Iris pigment epithelial cell (primary cell): Measurements from ENCODE around the gene CAPN2.

Experiments used
- DNase-seq: peaks from one replicate; pipeline ENCODE4 v3.0.0-alpha.2; 2011; ENCODE audit warnings: low read depth

CAPN2 gene

DNA sequence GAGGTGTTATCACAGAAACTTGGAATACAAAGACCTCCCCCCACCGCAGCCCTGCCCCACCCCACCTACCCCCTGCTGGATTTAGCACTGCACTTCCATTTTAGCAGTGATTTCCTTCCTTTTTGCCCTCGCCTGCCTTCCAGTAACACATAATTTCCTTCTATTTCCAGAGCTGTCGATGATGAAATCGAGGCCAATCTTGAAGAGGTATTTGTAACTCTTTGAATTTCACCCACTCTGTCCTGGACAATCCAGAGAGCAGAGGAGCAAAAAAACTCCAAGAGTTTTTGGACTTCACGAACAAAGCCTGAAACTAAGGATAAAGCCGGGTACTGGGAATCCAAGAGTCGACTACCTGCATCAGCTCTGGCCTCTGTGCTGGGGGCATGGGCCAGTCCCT lies 49.1 kb downstream of the CAPN2 start:
- DNase-seq, result no peak

- DNase-seq, result no peak
Observed at GRCh38 chr1:223763251-223763650, 50.9 kb downstream of the CAPN2 start.

- no peak for DNase-seq
Observed at GRCh38 chr1:223763881-223764280, 51.5 kb downstream of the CAPN2 start.

DNA sequence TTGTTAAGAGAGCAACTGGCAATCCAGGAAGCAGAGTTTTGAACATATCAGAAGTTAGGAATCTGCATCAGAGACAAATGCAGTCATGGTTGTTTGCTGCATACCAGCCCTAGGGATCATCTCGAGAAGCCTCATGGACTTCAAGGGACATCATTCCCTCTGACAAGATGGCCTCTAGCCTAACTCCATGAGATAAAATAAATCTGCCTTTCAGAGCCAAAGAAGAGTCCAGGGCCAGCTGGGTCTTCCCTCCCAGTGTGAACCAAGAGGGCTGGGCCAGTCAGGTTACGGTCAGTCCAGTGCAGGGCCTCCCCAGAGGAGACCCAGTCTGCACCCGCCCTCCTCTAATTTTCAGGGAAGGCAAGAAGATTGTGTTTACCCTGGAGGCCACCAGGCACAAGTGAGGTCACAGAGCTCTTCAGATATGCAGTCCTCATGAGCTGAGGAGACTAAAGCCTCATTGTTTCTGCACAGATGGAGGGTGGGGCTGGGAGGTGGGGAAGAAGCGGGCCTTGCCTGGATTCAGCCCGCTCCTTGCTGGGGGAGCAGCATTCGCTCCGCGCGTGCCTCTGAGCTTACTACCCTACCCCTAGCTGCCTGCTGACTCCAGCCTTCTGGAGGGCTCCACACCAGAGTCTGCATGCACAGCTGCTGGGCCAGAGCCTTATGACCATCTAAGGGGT lies 52.8 kb downstream of the CAPN2 start:
- peak; percentile 68 for DNase-seq

GRCh38 chr1:223765719-223766340 lies 53.5 kb downstream of the CAPN2 start:
- DNase-seq, result no peak

- no peak for DNase-seq
Observed at GRCh38 chr1:223770621-223771315, 58.4 kb downstream of the CAPN2 start.

- DNase-seq, result no peak
Observed at GRCh38 chr1:223771469-223771813, 59.1 kb downstream of the CAPN2 start.

- DNase-seq, result peak; percentile 92
Observed at GRCh38 chr1:223771814-223772770, 59.8 kb downstream of the CAPN2 start.

DNA sequence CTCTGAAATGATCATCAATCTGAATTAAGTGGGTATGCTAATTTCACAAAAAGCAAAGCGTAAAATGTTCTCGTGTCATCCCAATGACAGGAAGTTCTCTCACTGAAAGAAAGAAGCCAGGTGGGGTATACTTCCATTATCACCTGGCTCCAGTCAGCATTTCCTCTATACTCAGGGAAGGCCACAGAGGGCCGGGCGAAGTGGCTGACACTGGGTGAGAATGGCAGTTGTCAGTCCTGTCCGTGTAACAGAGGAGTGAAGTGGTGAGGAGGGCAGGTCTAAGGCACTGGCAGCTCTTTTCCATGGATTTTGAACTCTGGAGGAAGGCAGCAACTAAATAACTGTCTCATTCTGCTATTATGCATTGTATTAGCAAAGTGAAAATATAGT lies 60.4 kb downstream of the CAPN2 start:
- no peak for DNase-seq

DNA sequence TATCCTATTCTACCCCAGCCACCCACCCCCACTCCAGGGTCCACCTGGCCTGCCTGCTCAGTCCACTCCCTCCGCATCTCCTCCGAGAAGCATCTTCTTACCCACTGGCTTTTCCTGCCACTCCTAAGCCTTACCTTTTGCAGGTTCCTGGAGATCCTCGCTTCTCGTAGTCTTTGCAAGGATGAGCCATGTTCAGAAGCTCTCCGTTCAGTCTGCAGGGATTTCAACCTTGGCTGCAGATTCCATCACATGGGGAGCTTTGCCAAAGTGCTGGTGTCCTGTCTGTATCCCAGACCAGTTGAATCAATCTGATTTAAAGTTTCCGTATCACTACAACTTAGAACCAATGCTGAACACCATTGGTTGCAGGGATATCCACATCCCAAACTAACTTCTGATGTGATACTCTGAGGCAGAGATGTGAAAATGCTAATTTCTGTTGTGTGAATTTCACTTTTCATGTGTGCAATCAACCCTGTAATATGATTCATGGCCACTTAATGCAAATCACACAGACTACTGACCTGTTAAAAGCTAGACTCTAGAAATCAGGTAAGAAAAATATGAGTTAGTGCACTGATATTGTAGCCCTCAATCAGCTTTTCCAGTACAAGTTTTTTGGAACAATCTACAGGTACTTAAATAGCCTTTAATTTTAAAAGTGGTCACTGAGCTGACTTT lies 61.9 kb downstream of the CAPN2 start:
- no peak for DNase-seq

DNA sequence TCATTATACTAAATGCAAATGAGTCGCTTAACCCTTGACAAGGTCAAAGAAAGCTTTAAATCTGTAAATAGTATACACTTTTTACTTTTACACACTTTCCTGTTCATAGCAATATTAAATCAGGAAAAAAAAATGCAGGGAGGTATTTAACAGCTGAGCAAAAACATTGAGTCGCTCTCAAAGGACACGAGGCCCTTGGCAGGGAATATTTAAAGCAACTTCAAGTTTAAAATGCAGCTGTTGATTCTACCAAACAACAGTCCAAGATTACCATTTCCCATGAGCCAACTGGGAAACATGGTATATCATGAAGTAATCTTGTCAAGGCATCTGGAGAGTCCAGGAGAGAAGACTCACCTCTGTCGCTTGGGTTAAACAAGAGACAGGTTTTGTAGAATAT lies 62.7 kb downstream of the CAPN2 start:
- peak; percentile 65 for DNase-seq

GRCh38 chr1:223775711-223776074 lies 63.4 kb downstream of the CAPN2 start:
- DNase-seq, result no peak

- DNase-seq, result peak; percentile 98
Observed at GRCh38 chr1:223776075-223776814, 63.9 kb downstream of the CAPN2 start.

GRCh38 chr1:223776826-223777454 lies 64.6 kb downstream of the CAPN2 start:
- DNase-seq, result no peak

DNA sequence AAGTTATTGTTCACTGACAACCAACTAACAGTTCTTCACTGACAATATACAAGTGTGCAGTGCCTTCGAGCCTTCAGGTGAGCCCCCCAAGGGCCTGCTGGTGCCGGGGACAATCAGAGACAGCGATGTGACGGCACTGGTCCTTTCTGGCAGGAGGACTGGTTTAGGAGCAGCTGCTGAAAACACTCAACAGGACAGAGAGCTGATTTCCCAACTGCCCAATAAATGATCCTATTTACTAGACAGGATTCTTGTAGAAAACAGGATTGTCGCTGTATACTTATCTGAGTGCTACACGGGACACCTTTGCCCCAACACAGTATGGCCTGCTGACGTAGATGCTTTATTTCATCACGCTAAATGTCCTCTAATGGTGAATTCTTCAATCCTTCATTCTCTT lies 68.0 kb downstream of the CAPN2 start:
- DNase-seq, result no peak

GRCh38 chr1:223780949-223781348 lies 68.6 kb downstream of the CAPN2 start:
- DNase-seq, result no peak

DNA sequence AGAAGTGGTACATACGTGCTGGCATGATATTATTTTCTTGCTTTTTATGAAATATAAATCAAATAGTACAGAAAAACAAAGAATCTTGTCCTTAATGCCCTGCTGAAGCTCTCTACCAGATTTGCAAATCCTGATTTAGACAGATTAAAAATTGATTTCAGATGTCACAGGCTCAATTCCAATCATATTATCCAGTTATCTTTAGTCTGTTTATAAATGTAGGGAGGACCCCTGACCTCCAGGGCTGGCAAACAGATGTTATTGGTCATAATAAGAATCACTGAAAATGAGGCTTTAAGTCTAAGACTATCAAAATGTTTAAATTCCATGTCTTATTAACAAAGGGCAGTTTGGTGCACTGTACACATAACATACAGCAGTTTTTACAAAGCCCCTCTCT lies 71.3 kb downstream of the CAPN2 start:
- no peak for DNase-seq

- no peak for DNase-seq
Observed at GRCh38 chr1:223784541-223784940, 72.2 kb downstream of the CAPN2 start.

DNA sequence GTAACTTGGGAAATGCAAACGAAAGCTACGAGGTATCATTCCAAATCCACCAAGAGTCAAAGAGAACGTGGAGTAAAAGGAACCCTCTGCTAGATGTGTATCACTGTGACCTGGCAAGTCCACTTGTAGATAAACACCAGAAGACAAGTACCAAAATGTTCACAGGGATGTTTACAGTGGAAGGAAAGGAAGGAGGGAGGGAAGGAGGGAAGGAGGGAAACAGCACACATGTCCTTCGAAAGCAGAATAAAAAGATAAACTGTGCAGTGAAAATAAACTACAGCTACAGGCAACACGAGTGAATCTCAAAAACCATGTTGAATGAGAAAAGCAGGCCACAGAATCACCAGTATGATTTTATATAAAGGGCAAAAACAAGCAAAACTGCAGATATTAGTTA lies 73.5 kb downstream of the CAPN2 start:
- DNase-seq, result no peak

DNA sequence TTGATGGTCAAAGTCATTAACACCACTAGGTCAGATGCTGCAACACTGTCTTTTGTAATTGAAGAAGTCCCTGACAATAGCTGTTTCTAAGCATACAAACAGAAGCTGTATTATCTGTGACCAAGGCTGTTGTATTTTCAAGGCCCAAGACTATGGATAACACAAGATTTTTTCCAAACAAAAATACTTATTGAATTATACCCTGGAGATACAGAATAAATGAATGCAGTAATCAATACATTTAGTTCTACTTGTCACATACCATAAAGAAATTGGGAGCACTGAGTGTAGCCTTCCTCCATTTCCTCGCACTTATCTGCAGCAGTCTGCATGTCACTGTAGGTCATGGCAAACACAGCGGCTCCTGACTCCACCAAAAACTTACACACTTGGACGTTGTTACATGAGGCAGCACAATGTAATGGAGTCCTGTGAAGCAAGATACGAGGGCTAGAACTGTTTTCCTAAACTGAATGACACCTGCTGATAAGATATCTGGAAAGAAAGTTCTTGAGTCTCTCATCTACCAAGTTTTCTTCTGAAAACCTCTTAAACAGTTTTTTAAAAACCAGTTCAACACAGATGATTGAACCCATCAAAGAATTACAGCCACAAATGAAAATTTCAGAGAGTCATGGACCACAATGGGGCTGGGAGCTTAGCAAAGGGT lies 76.5 kb downstream of the CAPN2 start:
- no peak for DNase-seq
